IMR-90 (cell line): ENCODE data around the gene ARF6.

Experiments
- CEBPB ChIP-seq: IDR thresholded peaks from 2 replicates; pipeline ENCODE4 v1.6.1; 2012; ENCODE audit warnings: low read depth, low read length, improper control_type of control experiment
- MXI1 ChIP-seq: IDR thresholded peaks from 2 replicates; pipeline ENCODE4 v1.6.1; 2012; ENCODE audit warnings: low read depth, mild to moderate bottlenecking, low read length, moderate library complexity, borderline replicate concordance
- POLR2A ChIP-seq: IDR thresholded peaks from 2 replicates; pipeline ENCODE4 v1.6.1; 2012; ENCODE audit warnings: mild to moderate bottlenecking, low read depth, low read length
- RAD21 ChIP-seq: IDR thresholded peaks from 2 replicates; pipeline ENCODE4 v1.6.1; 2012; ENCODE audit warnings: low read length, improper control_type of control experiment
- SMC3 ChIP-seq: fragments of 150-350 bp; IDR thresholded peaks from 2 replicates; pipeline ENCODE4 v1.6.1; 2016; ENCODE audit warnings: low read depth, mild to moderate bottlenecking, antibody characterized with exemption, low read length, moderate library complexity
- TF ChIP-seq, protein P1 (sequence below): conservative IDR thresholded peaks from 2 replicates; pipeline ENCODE4 v1.5.1; 2012; ENCODE audit warnings: mild to moderate bottlenecking, low read depth, low read length, improper control_type of control experiment
- TF ChIP-seq, protein P2 (sequence below): fragments of 150-350 bp; IDR thresholded peaks from 2 replicates; pipeline ENCODE4 v1.6.1; 2017; ENCODE audit warnings: mild to moderate bottlenecking, antibody characterized with exemption, low read length, low read depth

DNA sequence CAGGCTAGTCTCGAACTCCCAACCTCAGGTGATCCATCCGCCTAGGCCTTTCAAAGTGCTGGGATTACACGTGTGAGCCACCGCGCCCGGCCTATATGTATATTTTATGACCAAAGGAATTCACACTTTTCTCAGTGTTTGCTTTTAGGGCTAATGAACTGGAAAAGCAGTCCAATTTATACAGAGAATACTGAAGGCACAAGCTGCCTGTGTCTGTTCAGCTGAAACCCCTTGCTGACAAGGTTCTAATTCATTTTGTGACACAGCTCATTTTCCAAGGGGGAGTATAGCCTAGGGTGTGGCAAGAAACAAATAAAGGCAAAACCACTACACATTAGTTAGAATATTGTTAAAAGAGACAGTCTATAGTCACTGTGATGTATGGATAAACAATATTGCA is 22.0 kb upstream of the ARF6 start:
- TF ChIP-seq, protein P1, sequence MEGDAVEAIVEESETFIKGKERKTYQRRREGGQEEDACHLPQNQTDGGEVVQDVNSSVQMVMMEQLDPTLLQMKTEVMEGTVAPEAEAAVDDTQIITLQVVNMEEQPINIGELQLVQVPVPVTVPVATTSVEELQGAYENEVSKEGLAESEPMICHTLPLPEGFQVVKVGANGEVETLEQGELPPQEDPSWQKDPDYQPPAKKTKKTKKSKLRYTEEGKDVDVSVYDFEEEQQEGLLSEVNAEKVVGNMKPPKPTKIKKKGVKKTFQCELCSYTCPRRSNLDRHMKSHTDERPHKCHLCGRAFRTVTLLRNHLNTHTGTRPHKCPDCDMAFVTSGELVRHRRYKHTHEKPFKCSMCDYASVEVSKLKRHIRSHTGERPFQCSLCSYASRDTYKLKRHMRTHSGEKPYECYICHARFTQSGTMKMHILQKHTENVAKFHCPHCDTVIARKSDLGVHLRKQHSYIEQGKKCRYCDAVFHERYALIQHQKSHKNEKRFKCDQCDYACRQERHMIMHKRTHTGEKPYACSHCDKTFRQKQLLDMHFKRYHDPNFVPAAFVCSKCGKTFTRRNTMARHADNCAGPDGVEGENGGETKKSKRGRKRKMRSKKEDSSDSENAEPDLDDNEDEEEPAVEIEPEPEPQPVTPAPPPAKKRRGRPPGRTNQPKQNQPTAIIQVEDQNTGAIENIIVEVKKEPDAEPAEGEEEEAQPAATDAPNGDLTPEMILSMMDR = no peak
- TF ChIP-seq RAD21 (no peak), POLR2A (no peak), SMC3 (no peak), MXI1 (no peak), CEBPB (no peak)
- TF ChIP-seq, protein P2, sequence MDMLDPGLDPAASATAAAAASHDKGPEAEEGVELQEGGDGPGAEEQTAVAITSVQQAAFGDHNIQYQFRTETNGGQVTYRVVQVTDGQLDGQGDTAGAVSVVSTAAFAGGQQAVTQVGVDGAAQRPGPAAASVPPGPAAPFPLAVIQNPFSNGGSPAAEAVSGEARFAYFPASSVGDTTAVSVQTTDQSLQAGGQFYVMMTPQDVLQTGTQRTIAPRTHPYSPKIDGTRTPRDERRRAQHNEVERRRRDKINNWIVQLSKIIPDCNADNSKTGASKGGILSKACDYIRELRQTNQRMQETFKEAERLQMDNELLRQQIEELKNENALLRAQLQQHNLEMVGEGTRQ = no peak
